Renal pelvis (tissue), 4 donors: ENCODE measurements around the gene ICA1L. TPM values are rescaled to one million over a fixed set of nuclear protein-coding genes. Genes with fewer than 3 reads are reported as not detected.

Experiments used
- DNase-seq: peaks from one replicate; pipeline ENCODE4 v3.0.0-alpha.2; 2013
- polyA plus RNA-seq, 3 donors: library from polyadenylated mRNA; unstranded; fragments of 120-200 nt; gene quantifications; one replicate each; pipeline ENCODE4 v1.2.1, GENCODE V29; 2013; ENCODE audit not compliant: insufficient read length in 3 of 3

ICA1L gene
- polyA plus RNA-seq, 3 donors: 10.8 to 21.1 (median 18.3) TPM

GRCh38 chr2:202790676-202791075 lies 80.9 kb downstream of the ICA1L start:
- no peak for DNase-seq

- DNase-seq: no peak
Measured at GRCh38 chr2:202786842-202787241, 84.7 kb downstream of the ICA1L start.

- DNase-seq: no peak
Measured at GRCh38 chr2:202782940-202783558, 88.5 kb downstream of the ICA1L start.

GRCh38 chr2:202780514-202781021 lies 91.0 kb downstream of the ICA1L start:
- DNase-seq: no peak

DNA sequence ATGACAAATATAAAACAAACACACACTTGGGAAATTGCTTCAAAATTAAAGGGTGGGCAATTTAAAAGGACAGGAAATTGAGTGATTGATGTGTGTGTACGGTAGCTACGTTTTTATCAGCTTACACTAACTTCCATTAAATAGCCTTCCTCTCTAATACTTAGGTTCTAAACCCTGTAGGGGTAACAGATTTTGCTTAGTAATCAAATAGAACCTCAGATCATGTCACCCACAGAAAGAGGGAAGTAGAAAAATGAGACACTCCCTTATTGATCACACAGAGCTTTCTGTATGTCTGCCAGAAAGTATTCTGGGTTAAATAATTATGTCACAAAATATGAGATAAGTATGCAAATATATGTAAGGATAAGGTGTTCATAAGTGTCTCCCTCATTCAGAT lies 93.3 kb downstream of the ICA1L start:
- no peak for DNase-seq

DNA sequence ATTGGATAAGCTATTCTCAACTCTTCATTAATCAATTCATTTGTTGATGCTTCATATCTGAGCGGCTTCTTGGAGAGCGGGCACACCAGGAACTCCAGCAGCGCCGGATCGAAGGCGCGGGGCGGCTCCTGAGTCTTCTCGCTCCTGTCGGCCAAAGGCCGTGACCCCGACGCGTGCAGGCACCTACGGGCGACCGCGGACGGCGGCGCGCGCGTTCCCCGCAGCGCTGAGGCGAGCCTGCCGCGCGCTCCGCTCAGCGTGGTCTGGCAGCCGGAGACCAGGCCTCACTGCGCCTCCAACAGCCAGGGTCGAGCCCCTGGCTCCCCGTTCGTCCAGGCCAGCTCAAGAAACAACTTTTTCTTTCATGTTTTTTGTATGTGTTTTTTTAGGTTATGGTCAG lies 97.5 kb downstream of the ICA1L start:
- no peak for DNase-seq

DNA sequence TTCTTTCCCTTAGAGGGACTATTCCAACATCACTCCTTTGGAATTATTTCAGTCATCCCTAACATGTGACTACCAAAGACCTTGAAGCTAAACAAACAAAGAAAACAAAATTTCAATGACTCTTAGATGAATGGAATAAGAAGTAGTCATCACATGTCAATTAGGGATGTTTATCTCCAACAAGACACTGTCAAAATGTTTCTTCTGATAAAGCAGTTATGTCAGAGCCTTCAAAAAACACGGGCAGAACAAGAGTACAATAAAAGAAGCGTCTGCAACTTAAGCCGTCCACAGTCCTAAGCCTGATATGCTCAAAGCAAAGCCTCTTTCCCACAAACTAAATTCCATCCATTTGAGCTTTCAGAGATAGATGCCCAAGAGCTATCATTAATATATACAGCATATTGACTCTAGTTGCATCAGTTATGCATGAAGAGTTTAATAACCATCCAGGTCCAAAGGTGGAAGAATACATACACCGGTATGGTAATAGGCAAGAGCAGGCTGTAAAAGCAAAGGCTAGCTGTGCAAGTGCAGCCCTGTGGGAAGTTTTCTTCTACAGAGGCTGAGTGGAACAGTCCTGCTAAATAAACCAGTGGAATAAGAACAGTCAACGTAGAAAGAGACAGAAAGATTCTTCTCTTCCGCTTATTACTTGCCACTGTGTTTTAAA lies 98.1 kb downstream of the ICA1L start:
- no peak for DNase-seq

DNA sequence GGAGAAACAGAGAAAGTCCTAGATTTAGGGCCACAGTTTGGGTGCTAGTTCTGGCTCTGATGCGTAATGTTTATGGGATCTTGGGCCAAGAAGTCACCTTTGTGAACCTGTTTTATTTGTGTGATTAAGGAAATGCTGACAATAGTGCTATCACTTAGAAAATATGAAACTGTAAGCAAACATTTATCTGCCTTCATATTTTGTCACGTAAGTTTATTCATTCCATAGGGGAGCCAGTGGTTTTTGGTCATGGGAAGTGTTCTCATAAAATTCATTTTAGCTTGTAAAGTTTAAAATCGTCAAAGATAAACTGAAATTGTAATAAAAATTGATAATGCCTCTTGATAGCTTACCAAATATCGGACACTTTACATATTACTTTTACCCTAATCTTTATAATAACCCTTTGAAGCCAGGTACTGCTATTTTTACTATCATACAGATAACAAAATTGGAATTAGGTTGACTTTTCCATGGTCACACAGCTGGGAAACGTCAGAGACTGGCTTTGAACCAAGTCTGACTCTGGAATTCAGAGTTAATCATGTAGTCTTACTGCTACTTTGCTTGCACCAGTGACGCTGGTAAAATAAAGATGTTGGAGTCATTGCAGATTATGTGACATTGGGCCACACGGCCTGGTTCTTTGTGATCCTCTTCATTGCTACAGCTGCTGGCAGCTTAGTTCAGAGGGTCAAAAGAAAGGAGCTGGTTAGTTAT lies 99.7 kb downstream of the ICA1L start:
- peak; percentile 39 for DNase-seq

DNA sequence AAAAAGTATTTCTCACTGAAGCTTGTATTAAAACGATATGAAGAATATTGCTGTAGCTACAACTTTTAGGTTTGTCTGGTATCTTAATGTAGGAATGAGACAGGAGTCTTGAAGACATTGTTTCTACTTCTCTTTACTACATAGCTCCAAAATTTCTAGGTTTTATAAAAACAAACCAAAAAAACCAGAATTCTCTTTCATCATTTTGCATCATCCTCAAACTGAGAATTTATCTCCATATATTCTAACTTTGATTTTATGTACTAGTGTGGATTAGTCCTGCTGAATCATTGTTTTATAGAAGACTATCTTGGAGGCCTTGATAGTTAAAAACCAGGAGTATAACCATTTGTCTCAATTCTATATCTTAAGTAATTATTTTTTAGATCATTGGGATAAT lies 100.2 kb downstream of the ICA1L start:
- no peak for DNase-seq

GRCh38 chr2:202769201-202769600 lies 102.4 kb downstream of the ICA1L start:
- DNase-seq: no peak

GRCh38 chr2:202768273-202768672 lies 103.3 kb downstream of the ICA1L start:
- DNase-seq: no peak

DNA sequence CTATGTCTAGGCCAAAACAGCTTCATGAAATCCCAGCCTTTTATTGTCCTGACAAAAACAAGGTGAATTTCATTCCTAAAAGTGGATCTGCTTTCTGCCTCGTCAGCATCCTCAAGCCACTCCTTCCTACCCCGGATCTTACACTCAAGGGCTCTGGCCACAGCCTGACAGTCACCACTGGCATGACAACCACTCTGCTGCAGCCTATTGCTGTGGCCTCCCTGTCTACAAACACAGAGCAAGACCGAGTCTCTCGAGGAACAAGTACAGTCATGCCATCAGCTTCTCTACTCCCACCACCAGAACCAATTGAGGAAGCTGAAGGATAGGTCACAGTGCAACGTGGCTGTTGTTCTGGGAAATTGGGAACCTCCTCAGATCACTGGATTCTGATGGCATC lies 106.1 kb downstream of the ICA1L start:
- DNase-seq: no peak

GRCh38 chr2:202764991-202765390 lies 106.6 kb downstream of the ICA1L start:
- no peak for DNase-seq

- no peak for DNase-seq
Measured at GRCh38 chr2:202763916-202764315, 107.7 kb downstream of the ICA1L start.

- DNase-seq: no peak
Measured at GRCh38 chr2:202762556-202762955, 109.0 kb downstream of the ICA1L start.

GRCh38 chr2:202760848-202761247 lies 110.7 kb downstream of the ICA1L start:
- no peak for DNase-seq

GRCh38 chr2:202758604-202759003 lies 113.0 kb downstream of the ICA1L start:
- DNase-seq: no peak

- DNase-seq: no peak
Measured at GRCh38 chr2:202758128-202758527, 113.4 kb downstream of the ICA1L start.

GRCh38 chr2:202757339-202757738 lies 114.2 kb downstream of the ICA1L start:
- no peak for DNase-seq

DNA sequence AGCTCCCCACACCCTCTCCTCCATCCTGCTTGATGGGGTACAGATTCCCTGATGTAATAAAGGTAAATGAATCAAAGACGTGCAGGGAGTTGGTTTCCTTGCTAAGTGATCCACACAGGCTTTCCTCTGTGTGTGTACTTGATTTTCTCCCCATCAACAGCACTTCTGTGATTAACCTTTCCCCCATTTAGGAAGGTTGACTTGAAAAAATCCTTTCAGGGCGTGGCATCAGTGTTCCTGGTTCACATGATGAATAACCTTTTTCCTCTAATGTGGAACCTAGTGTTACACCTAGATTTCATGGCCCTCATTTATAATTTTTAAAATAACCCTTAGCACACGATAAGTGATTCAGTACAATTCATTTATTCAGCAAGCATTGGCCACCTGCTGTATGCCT lies 115.0 kb downstream of the ICA1L start:
- DNase-seq: no peak

DNA sequence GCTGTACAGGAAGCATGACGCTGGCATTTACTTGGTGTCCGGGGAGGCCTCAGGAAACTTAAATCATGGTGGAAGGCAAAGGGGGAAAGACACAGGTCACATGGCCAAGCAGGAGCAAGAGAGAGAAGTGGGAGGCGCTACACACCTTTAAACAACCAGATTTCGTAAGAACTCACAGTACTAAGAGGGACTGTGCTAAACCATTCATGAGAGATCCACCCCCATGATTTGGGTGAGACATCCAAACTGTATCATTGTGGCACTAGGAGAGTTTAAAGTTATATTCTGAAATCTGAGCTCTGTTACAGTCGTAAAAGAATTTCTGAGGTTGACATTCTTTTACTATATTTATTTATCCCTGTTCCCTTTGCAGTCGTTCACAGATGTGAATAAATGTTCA lies 116.6 kb downstream of the ICA1L start:
- DNase-seq: no peak

- DNase-seq: no peak
Measured at GRCh38 chr2:202752071-202752470, 119.5 kb downstream of the ICA1L start.

DNA sequence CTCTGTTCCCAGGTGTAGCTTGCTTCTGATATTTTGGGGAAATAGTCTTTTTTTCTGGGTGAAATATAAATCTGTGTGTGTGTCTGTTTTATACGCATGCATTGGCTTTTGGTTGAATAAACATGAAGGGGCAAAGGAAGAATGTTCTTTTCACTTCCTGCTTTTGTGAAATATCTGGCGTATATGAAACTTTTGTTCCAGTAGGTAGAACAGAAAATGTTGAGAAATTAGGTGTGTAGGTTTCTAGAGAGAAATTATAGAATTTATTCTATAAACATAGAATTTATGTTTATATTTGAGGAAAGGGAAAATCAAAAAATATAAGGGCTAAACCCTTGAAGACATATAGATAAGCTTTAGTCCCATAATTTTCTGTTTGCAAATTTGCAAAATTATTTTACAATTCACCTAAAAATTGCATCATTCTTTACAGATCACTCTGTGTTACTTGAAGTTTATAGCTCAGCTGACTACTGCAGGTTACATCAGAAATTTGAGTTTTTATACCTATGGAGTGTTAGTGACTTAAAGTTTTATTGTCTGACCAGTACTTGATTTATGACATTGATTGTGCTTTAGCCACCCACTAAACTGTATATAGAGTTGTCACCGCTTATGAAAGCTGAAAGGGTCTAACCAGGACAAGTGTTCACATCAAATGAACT lies 120.7 kb downstream of the ICA1L start:
- no peak for DNase-seq
